Muscle of leg (tissue), 11 donors: Measurements from ENCODE around the gene RAB3B. TPM values are rescaled to one million over a fixed set of nuclear protein-coding genes. Genes with fewer than 3 reads are reported as not detected.
A peak's percentile ranks its signal among the peaks of the same experiment; 100 is the strongest.

ENCODE experiments used
- DNase-seq: peaks from one replicate; pipeline ENCODE4 v3.0.0; 2013
- H3K27ac ChIP-seq: one replicate; pipeline ENCODE4 v1.5.1; 2013; ENCODE audit warnings: mild to moderate bottlenecking, low read length, control low read depth
- H3K27me3 ChIP-seq: one replicate; pipeline ENCODE4 v1.6.1; 2013; ENCODE audit warnings: low read length; ENCODE audit not compliant: control insufficient read depth, insufficient read depth
- H3K36me3 ChIP-seq: one replicate; pipeline ENCODE4 v1.6.1; 2013; ENCODE audit warnings: low read length; ENCODE audit not compliant: control insufficient read depth, insufficient read depth
- H3K4me1 ChIP-seq: one replicate; pipeline ENCODE4 v1.6.1; 2013; ENCODE audit warnings: low read length; ENCODE audit not compliant: control insufficient read depth, insufficient read depth
- H3K4me3 ChIP-seq: one replicate; pipeline ENCODE4 v1.5.1; 2013; ENCODE audit warnings: low read length, control low read depth
- H3K9me3 ChIP-seq: replicated peaks from 2 replicates; pipeline ENCODE4 v1.6.1; 2013; ENCODE audit warnings: low read depth, low read length; ENCODE audit not compliant: control insufficient read depth
- WGBS: methylation state at CpG from one replicate; pipeline ENCODE4 v1.1.5; 2013; ENCODE audit warnings: missing lambda C conversion rate; ENCODE audit not compliant: insufficient coverage; 5-methylcytosine and 5-hydroxymethylcytosine counted together
- polyA plus RNA-seq, 8 donors: library from polyadenylated mRNA; unstranded; fragments of 120-200 nt; gene quantifications; one replicate each; pipeline versions ENCODE4 v1.2.1 to v1.2.3, GENCODE V29; 2013; ENCODE audit warnings: inconsistent platforms in 1 of 8, low replicate concordance in 1 of 8; ENCODE audit not compliant: insufficient read length in 8 of 8, insufficient read depth in 1 of 8
- total RNA-seq: library from RNA; stranded (reverse); fragments of 120-200 nt; gene quantifications from one replicate; pipeline ENCODE4 v1.2.4, GENCODE V29; 2013

The RAB3B gene
- total and polyA plus RNA-seq, 9 donors: 0.18 to 0.34 (median 0.28) TPM

DNA sequence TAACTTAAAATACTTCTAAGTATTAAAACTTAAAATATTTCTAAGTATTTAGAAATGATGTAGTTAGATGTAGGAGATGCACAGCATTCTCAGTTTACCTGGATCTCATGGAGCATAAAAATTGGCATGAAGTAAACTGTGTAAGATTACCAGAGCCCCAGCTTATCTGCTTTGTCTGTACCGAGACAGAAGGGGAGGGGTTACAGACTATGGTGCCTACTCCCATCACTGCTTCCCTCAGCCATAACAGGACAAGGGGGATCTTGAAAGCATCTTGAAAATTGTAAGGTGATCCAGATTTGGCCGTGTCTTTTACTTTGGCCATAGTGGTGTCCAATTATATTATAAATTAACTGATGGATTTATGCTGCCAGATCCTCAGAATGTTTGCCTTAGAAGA lies 130.8 kb downstream of the RAB3B start:
- Histone ChIP-seq H3K36me3 (peaks cover 3% of the 10 kb centered on the region), H3K9me3 (no peaks in the 10 kb centered on the region), H3K4me1 (peaks cover 3% of the 10 kb centered on the region), H3K4me3 (no peak overlapping the region), H3K27me3 (no peaks in the 10 kb centered on the region), H3K27ac (no peak overlapping the region)
- WGBS: no CpG with 5 or more reads among the region's 2 CpGs
- no peak for DNase-seq

DNA sequence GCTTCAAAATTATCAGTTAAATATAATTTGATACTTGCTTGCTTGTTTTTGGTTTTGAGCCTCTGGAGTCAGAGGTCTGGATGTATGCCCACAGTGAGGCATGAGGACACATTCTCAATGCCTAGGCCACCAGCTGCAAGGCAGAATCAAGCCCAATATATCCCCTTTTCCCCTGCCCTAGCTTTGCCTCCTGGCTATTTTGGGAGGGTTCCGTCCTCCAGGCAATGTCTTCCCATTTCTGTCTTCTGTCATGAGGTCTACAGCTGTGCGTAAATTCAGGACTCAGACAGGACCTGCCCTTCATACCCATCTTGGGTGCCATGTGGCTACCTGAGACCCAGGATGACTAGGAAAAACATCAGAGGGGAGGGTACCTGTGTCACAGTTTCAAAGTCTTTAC lies 131.2 kb downstream of the RAB3B start:
- no peak overlapping the region for H3K4me3 ChIP-seq
- H3K4me1 ChIP-seq: peaks cover 3% of the 10 kb centered on the region
- peak; percentile 16 for DNase-seq
- peaks cover 3% of the 10 kb centered on the region for H3K36me3 ChIP-seq
- H3K9me3 ChIP-seq: no peaks in the 10 kb centered on the region
- no peaks in the 10 kb centered on the region for H3K27me3 ChIP-seq
- H3K27ac ChIP-seq: no peak overlapping the region
- WGBS: no CpG with 5 or more reads among the region's 2 CpGs

DNA sequence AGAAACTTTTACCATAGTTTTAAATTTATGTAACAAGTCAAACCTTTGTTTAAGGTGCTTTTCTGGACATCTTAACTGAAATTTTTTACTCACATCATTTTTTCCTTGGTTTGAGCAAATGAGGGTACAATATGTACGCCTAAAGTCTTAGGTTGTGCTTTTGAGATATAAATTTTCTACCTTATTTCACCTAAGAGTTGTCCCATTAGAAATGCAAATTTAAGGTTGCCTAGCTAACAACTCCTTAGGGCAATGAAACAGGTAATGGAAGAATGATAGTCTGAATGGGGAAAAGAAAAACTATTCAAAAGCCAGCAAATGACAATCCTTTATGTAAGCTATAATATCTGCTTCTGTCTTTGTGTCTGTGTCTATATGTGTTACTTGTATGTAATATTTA lies 131.6 kb downstream of the RAB3B start:
- no peak for DNase-seq
- H3K4me3 ChIP-seq: no peak overlapping the region
- no peaks in the 10 kb centered on the region for H3K27me3 ChIP-seq
- peaks cover 3% of the 10 kb centered on the region for H3K4me1 ChIP-seq
- H3K9me3 ChIP-seq: no peaks in the 10 kb centered on the region
- H3K36me3 ChIP-seq: peaks cover 5% of the 10 kb centered on the region
- no CpG with 5 or more reads among the region's 1 CpG for WGBS
- H3K27ac ChIP-seq: no peak overlapping the region

Other genes with a start within 250 kb of the RAB3B start
- 80.1 TPM for gene NRDC, start 112.0 kb downstream of the RAB3B start, total RNA-seq
- 100 to 1,000 TPM in 7 of 8 donors, 10 to 100 TPM in 1; 98.8 to 146 (median 113) TPM for gene NRDC, start 112.0 kb downstream of the RAB3B start, polyA plus RNA-seq
- gene KTI12, start 43.1 kb upstream of the RAB3B start, total RNA-seq: 3.4 TPM
- 1 to 10 TPM; 2.5 to 4.4 (median 3.2) TPM for gene KTI12, start 43.1 kb upstream of the RAB3B start, polyA plus RNA-seq
- 32.9 TPM for gene TXNDC12, start 64.5 kb upstream of the RAB3B start, total RNA-seq
- gene TXNDC12, start 64.5 kb upstream of the RAB3B start, polyA plus RNA-seq: 10 to 100 TPM; 32.6 to 47.5 (median 38.5) TPM
- 58.7 TPM for gene BTF3L4, start 65.6 kb upstream of the RAB3B start, total RNA-seq
- 10 to 100 TPM; 63.9 to 80.3 (median 73.2) TPM for gene BTF3L4, start 65.6 kb upstream of the RAB3B start, polyA plus RNA-seq
- gene ZFYVE9, start 151.4 kb upstream of the RAB3B start, total RNA-seq: 27.4 TPM
- 10 to 100 TPM; 13.7 to 23.4 (median 19.4) TPM for gene ZFYVE9, start 151.4 kb upstream of the RAB3B start, polyA plus RNA-seq